Keratinocyte (primary cell): ENCODE results near the gene TRIB2. TPM values are rescaled to one million over a fixed set of nuclear protein-coding genes. Genes with fewer than 3 reads are reported as not detected.
A peak's percentile ranks its signal among the peaks of the same experiment; 100 is the strongest.

ENCODE experiments used
- DNase-seq: peaks from one replicate; pipeline ENCODE4 v3.0.0-alpha.2; 2011; ENCODE audit warnings: low read depth, missing footprints, low spot score
- FAIRE-seq: peaks from 2 replicates; lab custom pipeline; 2011; peaks lifted over from hg19 to GRCh38; lab: Jason Lieb, UNC
- H2AFZ ChIP-seq: 2 replicates; pipeline ENCODE4 v1.6.0; 2012; ENCODE audit warnings: low read length, control low read depth, inconsistent platforms; ENCODE audit not compliant: control insufficient read depth
- H3K27ac ChIP-seq: 2 replicates; pipeline ENCODE4 v1.5.1; 2011; ENCODE audit warnings: low read length; ENCODE audit not compliant: control insufficient read depth, insufficient read depth
- H3K27me3 ChIP-seq: 3 replicates; pipeline ENCODE4 v1.6.0; 2011; ENCODE audit warnings: low read length; ENCODE audit not compliant: control insufficient read depth, insufficient read depth; ENCODE audit errors: extremely low read depth
- H3K36me3 ChIP-seq, 2 experiments: 2 replicates in 1 of 2; 3 replicates in 1 of 2; pipeline ENCODE4 v1.5.1; 2011; ENCODE audit warnings: low read length in 2 of 2, mild to moderate bottlenecking in 1 of 2; ENCODE audit not compliant: control insufficient read depth in 2 of 2, insufficient read depth in 2 of 2; ENCODE audit errors: extremely low read depth in 1 of 2
- H3K4me1 ChIP-seq: 3 replicates; pipeline ENCODE4 v1.5.1; 2011; ENCODE audit warnings: low read length; ENCODE audit not compliant: control insufficient read depth, insufficient read depth; ENCODE audit errors: extremely low read depth
- H3K4me2 ChIP-seq: 3 replicates; pipeline ENCODE4 v1.6.0; 2011; ENCODE audit warnings: low read depth, low read length; ENCODE audit not compliant: control insufficient read depth, insufficient read depth; ENCODE audit errors: extremely low read depth
- H3K4me3 ChIP-seq, 3 experiments: fragments of 200-600 bp in 1 of 3; sonication (generic) in 1 of 3; 2 replicates in 2 of 3; 3 replicates in 1 of 3; pipeline ENCODE4 v1.5.1; 2011 to 2016; ENCODE audit warnings: low read length in 3 of 3, mild to moderate bottlenecking in 3 of 3, control low read depth in 2 of 3, inconsistent platforms in 1 of 3, low read depth in 1 of 3, mixed read lengths in 1 of 3, mixed run types in 1 of 3, moderate library complexity in 1 of 3; ENCODE audit not compliant: control insufficient read depth in 2 of 3, insufficient read depth in 2 of 3; ENCODE audit errors: extremely low read depth in 1 of 3
- H3K79me2 ChIP-seq: 2 replicates; pipeline ENCODE4 v1.6.0; 2012; ENCODE audit warnings: low read length; ENCODE audit not compliant: control insufficient read depth, insufficient read depth
- H3K9ac ChIP-seq: 3 replicates; pipeline ENCODE4 v1.6.0; 2011; ENCODE audit warnings: low read length; ENCODE audit not compliant: control insufficient read depth, insufficient read depth; ENCODE audit errors: extremely low read depth
- H3K9me1 ChIP-seq: 3 replicates; pipeline ENCODE4 v1.6.0; 2011; ENCODE audit warnings: low read length; ENCODE audit not compliant: control insufficient read depth, insufficient read depth; ENCODE audit errors: extremely low read depth
- H3K9me3 ChIP-seq: 2 replicates; pipeline ENCODE4 v1.5.1; 2012; ENCODE audit warnings: low read depth, low read length; ENCODE audit not compliant: control insufficient read depth
- H4K20me1 ChIP-seq: 3 replicates; pipeline ENCODE4 v1.6.0; 2011; ENCODE audit warnings: low read length; ENCODE audit not compliant: control insufficient read depth, insufficient read depth; ENCODE audit errors: extremely low read depth
- EZH2 ChIP-seq: IDR thresholded peaks from one replicate; pipeline ENCODE4 v1.6.1; 2012; ENCODE audit warnings: inconsistent platforms, mild to moderate bottlenecking, low read length, moderate library complexity
- dilution Hi-C: fragments of 300-500 bp; cut with MboI; formaldehyde crosslinking; loops from one replicate; pipeline ENCODE4 v1.7.0; 2020; ENCODE audit warnings: low sequenced_read_pairs; ENCODE audit not compliant: extremely low pct_ligation_motif_present
- polyA plus RNA-seq, 5 experiments: library from polyadenylated mRNA; depleted of rRNA in 3 of 5; stranded (reverse) in 3 of 5; stranded (forward) in 1 of 5; unstranded in 1 of 5; fragments of >200 nt; gene quantifications; 1 replicate in 1 of 5; 2 replicates in 3 of 5; 3 replicates in 1 of 5; pipeline versions ENCODE4 v1.2.1 to v1.2.3, GENCODE V29; 2011 to 2012; ENCODE audit warnings: missing spikeins in 2 of 5, low read depth in 1 of 5, low replicate concordance in 1 of 5
- TF ChIP-seq, protein P1 (sequence below), 3 experiments: IDR thresholded peaks in 1 of 3; conservative IDR thresholded peaks in 1 of 3; optimal IDR thresholded peaks in 1 of 3; 2 replicates in 2 of 3; 3 replicates in 1 of 3; pipeline versions ENCODE3 to v1.5.1; 2011; ENCODE audit warnings: low read length in 3 of 3, mild to moderate bottlenecking in 3 of 3, moderate library complexity in 2 of 3, control low read depth in 1 of 3, inconsistent platforms in 1 of 3; ENCODE audit not compliant: insufficient read depth in 2 of 3; ENCODE audit errors: extremely low read depth in 1 of 3

Gene TRIB2
- polyA plus RNA-seq, 1 donor (not counting 4 experiments of a cell fraction or from before 2014, with no cell fraction given), result 7.7 TPM

DNA sequence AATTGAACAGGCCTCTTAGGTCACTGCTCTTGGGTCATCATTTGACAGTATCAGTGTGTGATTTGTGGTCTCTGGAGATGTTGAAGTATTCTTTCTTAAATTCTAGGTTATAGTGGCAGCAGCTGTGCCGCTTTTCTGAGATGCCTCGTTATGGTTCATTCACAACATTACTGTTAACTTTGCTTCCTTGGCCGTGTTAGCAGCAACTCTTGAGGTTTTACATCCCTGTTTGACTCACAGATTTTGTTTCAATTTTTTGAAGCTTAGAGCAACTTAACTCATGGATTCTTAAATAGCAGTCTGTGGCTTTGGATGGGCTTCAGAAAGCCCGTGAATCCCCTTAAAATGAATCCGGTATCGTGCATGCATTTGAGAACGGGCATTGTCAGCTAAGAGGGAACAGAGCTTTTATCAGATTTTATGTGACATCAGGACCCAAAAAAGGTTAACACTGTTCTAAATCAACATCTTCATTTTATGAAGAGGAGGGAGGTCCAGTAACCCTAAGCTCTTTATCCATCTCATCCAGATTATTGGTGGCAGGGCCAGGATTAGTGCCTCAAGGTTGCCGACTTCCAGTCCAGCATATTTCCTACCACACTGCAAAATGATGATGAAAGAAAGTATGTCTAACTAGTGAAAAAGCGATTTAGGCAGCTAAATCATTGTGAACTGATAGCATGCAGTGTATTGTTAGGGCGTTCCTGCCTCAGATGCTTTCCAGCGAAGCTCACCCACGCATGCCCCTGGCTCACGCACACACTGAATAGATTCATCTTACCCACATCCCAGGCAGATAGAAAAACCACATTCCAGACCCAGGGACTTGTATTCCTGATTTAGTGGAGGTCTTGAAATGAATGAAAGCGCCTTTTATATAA, 5.1 kb downstream of the TRIB2 start:
- H2AFZ ChIP-seq, result no peak overlapping the region
- H4K20me1 ChIP-seq, result no peaks in the 10 kb centered on the region
- H3K4me1 ChIP-seq, result peaks cover 26% of the 10 kb centered on the region
- no peaks in the 10 kb centered on the region for H3K9me3 ChIP-seq
- DNase-seq, result no peak
- H3K79me2 ChIP-seq, result peaks cover 12% of the 10 kb centered on the region
- H3K9me1 ChIP-seq, result no peaks in the 10 kb centered on the region
- H3K27ac ChIP-seq, result no peak overlapping the region
- TF ChIP-seq, protein P1, sequence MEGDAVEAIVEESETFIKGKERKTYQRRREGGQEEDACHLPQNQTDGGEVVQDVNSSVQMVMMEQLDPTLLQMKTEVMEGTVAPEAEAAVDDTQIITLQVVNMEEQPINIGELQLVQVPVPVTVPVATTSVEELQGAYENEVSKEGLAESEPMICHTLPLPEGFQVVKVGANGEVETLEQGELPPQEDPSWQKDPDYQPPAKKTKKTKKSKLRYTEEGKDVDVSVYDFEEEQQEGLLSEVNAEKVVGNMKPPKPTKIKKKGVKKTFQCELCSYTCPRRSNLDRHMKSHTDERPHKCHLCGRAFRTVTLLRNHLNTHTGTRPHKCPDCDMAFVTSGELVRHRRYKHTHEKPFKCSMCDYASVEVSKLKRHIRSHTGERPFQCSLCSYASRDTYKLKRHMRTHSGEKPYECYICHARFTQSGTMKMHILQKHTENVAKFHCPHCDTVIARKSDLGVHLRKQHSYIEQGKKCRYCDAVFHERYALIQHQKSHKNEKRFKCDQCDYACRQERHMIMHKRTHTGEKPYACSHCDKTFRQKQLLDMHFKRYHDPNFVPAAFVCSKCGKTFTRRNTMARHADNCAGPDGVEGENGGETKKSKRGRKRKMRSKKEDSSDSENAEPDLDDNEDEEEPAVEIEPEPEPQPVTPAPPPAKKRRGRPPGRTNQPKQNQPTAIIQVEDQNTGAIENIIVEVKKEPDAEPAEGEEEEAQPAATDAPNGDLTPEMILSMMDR (optimal IDR thresholded peaks at IDR 0.05 in 1 of 3, IDR thresholded peaks at IDR 0.05 in 1 of 3, conservative IDR thresholded peaks at IDR 0.05 in 1 of 3; ENCODE audit: extremely low read depth in 1 of 3, insufficient read depth in 2 of 3, low read length in 3 of 3), result no peak
- TF ChIP-seq EZH2, result no peak
- peak overlapping the region; percentile 29 for H3K9ac ChIP-seq
- H3K4me2 ChIP-seq, result peak overlapping the region; percentile 46
- H3K4me3 ChIP-seq, result no peak overlapping the region
- peaks cover 0 to 6% of the 10 kb centered on the region in 2 experiments for H3K36me3 ChIP-seq
- H3K27me3 ChIP-seq, result no peaks in the 10 kb centered on the region
- no peak for FAIRE-seq
- dilution Hi-C loops, result no loop called here

DNA sequence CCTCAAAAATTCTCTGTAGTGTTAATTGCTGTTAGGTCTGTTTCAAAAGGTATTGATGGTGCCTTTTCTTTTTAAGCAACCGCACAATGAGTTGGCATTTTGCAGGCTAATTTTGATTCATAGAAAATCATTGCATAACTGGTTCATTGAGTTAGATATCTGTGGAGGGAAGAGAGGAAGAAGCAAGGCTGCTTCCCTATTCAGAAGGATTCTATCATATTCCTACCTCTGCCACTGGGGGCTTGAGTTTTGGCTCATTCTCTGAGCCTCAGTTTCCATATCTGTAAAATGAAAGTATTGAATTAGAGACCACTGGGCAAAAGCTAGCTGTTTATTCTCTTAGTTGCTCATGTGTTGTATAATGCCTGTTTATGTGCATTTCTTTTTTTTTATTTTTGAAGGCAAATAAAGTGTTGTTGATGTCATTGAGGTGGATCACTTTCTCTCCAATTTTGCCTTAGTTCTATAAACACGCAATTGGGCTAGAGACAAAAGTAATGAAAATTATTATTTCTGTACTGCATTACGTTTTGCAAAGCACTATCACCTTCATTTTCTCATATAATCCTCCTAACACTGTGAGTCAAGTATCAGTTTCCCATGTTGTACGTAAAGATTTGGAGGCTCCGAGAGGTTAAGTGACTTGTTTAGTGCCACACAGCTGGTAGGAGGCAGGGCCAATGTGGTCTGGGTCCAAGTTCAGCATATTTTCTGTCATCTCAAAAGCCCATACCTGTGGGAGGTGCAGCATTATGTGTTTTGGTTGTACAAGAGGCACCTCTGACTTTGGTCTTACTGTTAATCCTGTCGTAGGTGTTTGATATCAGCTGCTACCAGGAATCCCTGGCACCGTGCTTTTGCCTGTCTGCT, 5.9 kb downstream of the TRIB2 start:
- peak overlapping the region; percentile 46 for H3K4me2 ChIP-seq

More for the DNA sequence above, 5.9 kb downstream of the TRIB2 start:
- peaks cover 12% of the 10 kb centered on the region for H3K79me2 ChIP-seq
- H3K9me3 ChIP-seq, result no peaks in the 10 kb centered on the region
- FAIRE-seq (no peak), DNase-seq (no peak)
- no peak overlapping the region for H2AFZ ChIP-seq
- peaks cover 26% of the 10 kb centered on the region for H3K4me1 ChIP-seq
- H3K4me3 ChIP-seq, result no peak overlapping the region
- H4K20me1 ChIP-seq, result no peaks in the 10 kb centered on the region
- H3K9ac ChIP-seq, result no peak overlapping the region
- no peaks in the 10 kb centered on the region for H3K27me3 ChIP-seq
- H3K36me3 ChIP-seq, result peaks cover 0 to 6% of the 10 kb centered on the region in 2 experiments
- no peak overlapping the region for H3K27ac ChIP-seq
- H3K9me1 ChIP-seq, result no peaks in the 10 kb centered on the region
- dilution Hi-C loops, result no loop called here
- no peak for TF ChIP-seq EZH2
- TF ChIP-seq, protein P1 (optimal IDR thresholded peaks at IDR 0.05 in 1 of 3, IDR thresholded peaks at IDR 0.05 in 1 of 3, conservative IDR thresholded peaks at IDR 0.05 in 1 of 3; ENCODE audit: extremely low read depth in 1 of 3, insufficient read depth in 2 of 3, low read length in 3 of 3), result no peak
